ENCODE data around the gene CHRD. TPM values are rescaled to one million over a fixed set of nuclear protein-coding genes. Genes with fewer than 3 reads are reported as not detected.

CHRD gene
- total RNA-seq, 4 donors from 2014 or later = 12.3 to 17.6 (median 16.8) TPM

GRCh38 chr3:184350618-184351017 is 29.2 kb upstream of the CHRD start:
- no peak for DNase-seq (ENCODE audit: extremely low spot score)
- no peak overlapping the region for H3K4me3 ChIP-seq

GRCh38 chr3:184351511-184352148 is 28.2 kb upstream of the CHRD start:
- peaks cover 0 to 26% (median 10%) of the 10 kb centered on the region in 4 donors for H3K4me1 ChIP-seq
- TF ChIP-seq POLR2A (IDR thresholded peaks at IDR 0.05; ENCODE audit: low read depth) = no peak
- DNase-seq (ENCODE audit: extremely low spot score) = no peak
- H3K27ac ChIP-seq (replicated peaks in 1 of 4) = no peak overlapping the region
- H3K36me3 ChIP-seq = peaks cover 0 to 41% (median 11%) of the 10 kb centered on the region in 4 donors
- WGBS = 59% methylated on average over 9 of the region's 9 CpGs
- H3K27me3 ChIP-seq = no peaks in the 10 kb centered on the region
- no peak overlapping the region for H3K4me3 ChIP-seq
- intact Hi-C loops (cut with DNase I) = no loop called here
- no peaks in the 10 kb centered on the region for H3K9me3 ChIP-seq

More at GRCh38 chr3:184350618-184351017, 29.2 kb upstream of the CHRD start:
- H3K27me3 ChIP-seq = no peaks in the 10 kb centered on the region
- 91% methylated on average over 6 of the region's 6 CpGs for WGBS
- H3K9me3 ChIP-seq = no peaks in the 10 kb centered on the region
- intact Hi-C loops (cut with DNase I) = no loop called here
- TF ChIP-seq EP300 (IDR thresholded peaks at IDR 0.05) = no peak
- TF ChIP-seq POLR2AphosphoS5 (IDR thresholded peaks at IDR 0.05) = no peak
- no peak for TF ChIP-seq POLR2A (IDR thresholded peaks at IDR 0.05; ENCODE audit: low read depth)
- TF ChIP-seq CTCF (IDR thresholded peaks at IDR 0.05) = no peak
- H3K27ac ChIP-seq (replicated peaks in 1 of 4) = no peak overlapping the region
- H3K36me3 ChIP-seq = peaks cover 0 to 36% (median 10%) of the 10 kb centered on the region in 4 donors
- H3K4me1 ChIP-seq = peaks cover 0 to 30% (median 14%) of the 10 kb centered on the region in 4 donors

- H3K4me1 ChIP-seq = peaks cover 0 to 26% (median 10%) of the 10 kb centered on the region in 4 donors
- TF ChIP-seq CTCF (IDR thresholded peaks at IDR 0.05) = no peak
- TF ChIP-seq POLR2AphosphoS5 (IDR thresholded peaks at IDR 0.05) = no peak
- no peak for TF ChIP-seq POLR2A (IDR thresholded peaks at IDR 0.05; ENCODE audit: low read depth)
- TF ChIP-seq EP300 (IDR thresholded peaks at IDR 0.05) = no peak
- 84% methylated on average over 10 of the region's 15 CpGs for WGBS
- no peak overlapping the region for H3K4me3 ChIP-seq
- no peaks in the 10 kb centered on the region for H3K27me3 ChIP-seq
- H3K27ac ChIP-seq (replicated peaks in 1 of 4) = no peak overlapping the region
- intact Hi-C loops (cut with DNase I) = no loop called here
- H3K9me3 ChIP-seq = no peaks in the 10 kb centered on the region
- no peak for DNase-seq (ENCODE audit: extremely low spot score)
- peaks cover 0 to 42% (median 12%) of the 10 kb centered on the region in 4 donors for H3K36me3 ChIP-seq
These were observed 27.6 kb upstream of the CHRD start for GRCh38 chr3:184352149-184352785.

GRCh38 chr3:184352897-184353545 is 26.8 kb upstream of the CHRD start:
- TF ChIP-seq CTCF (IDR thresholded peaks at IDR 0.05) (no peak), POLR2AphosphoS5 (IDR thresholded peaks at IDR 0.05) (no peak), EP300 (IDR thresholded peaks at IDR 0.05) (no peak), POLR2A (IDR thresholded peaks at IDR 0.05; ENCODE audit: low read depth) (no peak)
- H3K4me3 ChIP-seq = no peak overlapping the region
- peaks cover 0 to 47% (median 16%) of the 10 kb centered on the region in 4 donors for H3K36me3 ChIP-seq
- H3K4me1 ChIP-seq = peaks cover 0 to 26% (median 8%) of the 10 kb centered on the region in 4 donors
- WGBS = 67% methylated on average over 3 of the region's 11 CpGs
- no peak for DNase-seq (ENCODE audit: extremely low spot score)
- intact Hi-C loops (cut with DNase I) = no loop called here
- no peaks in the 10 kb centered on the region for H3K27me3 ChIP-seq
- H3K27ac ChIP-seq (replicated peaks in 1 of 4) = no peak overlapping the region
- H3K9me3 ChIP-seq = no peaks in the 10 kb centered on the region

- no peak for DNase-seq (ENCODE audit: extremely low spot score)
- Histone ChIP-seq H3K36me3 (peaks cover 0 to 52% (median 17%) of the 10 kb centered on the region in 4 donors), H3K27ac (replicated peaks in 1 of 4) (no peak overlapping the region), H3K4me1 (peaks cover 0 to 26% (median 8%) of the 10 kb centered on the region in 4 donors), H3K9me3 (no peaks in the 10 kb centered on the region), H3K4me3 (no peak overlapping the region), H3K27me3 (no peaks in the 10 kb centered on the region)
- intact Hi-C loops (cut with DNase I) = no loop called here
- WGBS = 89% methylated on average over 7 of the region's 11 CpGs
- TF ChIP-seq POLR2A (IDR thresholded peaks at IDR 0.05; ENCODE audit: low read depth) (no peak), EP300 (IDR thresholded peaks at IDR 0.05) (no peak), POLR2AphosphoS5 (IDR thresholded peaks at IDR 0.05) (no peak), CTCF (IDR thresholded peaks at IDR 0.05) (no peak)
These were observed 26.3 kb upstream of the CHRD start for GRCh38 chr3:184353546-184353941.

All from esophagus muscularis mucosa (tissue), 4 donors.